NCI-H748 (cell line): ENCODE measurements around the gene CNPY1.
"Not testable (repeated sequence)": the region's sequence is repeated elsewhere in the genome, so short reads cannot be mapped to it uniquely, and the experiment has no call there.

Source experiments
- DNase-seq: peaks from one replicate; lab custom pipeline; 2025; ENCODE audit not compliant: unreplicated experiment; lab: John Stamatoyannopoulos, UW

Gene CNPY1

GRCh38 chr7:155546449-155546848 lies at the start of gene CNPY1:
TSS of gene CNPY1 (minus strand) at chr7:155546559. CDS start at chr7:155545929, 630 bp downstream.
- not testable (repeated sequence) for DNase-seq

DNA sequence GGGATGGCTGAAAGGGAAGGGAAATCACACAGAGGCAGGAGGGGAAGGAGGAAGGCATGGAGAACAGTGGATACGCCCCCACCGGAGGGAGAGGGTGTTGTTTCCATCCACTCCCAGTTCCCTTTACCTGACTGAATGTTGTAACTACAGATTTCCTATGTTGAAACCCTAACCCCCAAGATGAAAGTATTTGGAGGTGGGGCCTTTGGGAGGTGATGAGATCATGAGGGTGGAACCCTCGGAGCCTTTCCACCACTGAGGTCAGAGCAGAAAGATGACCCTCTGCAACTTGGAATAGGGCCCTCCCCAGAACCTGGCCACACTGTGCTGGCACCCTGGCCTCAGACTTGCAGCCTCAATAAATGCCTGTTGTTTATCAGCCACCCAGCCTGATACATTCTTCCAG lies 48.6 kb upstream of the CNPY1 start:
- no peak for DNase-seq

- no peak for DNase-seq
These were observed 47.9 kb upstream of the CNPY1 start for GRCh38 chr7:155594163-155594732.

DNA sequence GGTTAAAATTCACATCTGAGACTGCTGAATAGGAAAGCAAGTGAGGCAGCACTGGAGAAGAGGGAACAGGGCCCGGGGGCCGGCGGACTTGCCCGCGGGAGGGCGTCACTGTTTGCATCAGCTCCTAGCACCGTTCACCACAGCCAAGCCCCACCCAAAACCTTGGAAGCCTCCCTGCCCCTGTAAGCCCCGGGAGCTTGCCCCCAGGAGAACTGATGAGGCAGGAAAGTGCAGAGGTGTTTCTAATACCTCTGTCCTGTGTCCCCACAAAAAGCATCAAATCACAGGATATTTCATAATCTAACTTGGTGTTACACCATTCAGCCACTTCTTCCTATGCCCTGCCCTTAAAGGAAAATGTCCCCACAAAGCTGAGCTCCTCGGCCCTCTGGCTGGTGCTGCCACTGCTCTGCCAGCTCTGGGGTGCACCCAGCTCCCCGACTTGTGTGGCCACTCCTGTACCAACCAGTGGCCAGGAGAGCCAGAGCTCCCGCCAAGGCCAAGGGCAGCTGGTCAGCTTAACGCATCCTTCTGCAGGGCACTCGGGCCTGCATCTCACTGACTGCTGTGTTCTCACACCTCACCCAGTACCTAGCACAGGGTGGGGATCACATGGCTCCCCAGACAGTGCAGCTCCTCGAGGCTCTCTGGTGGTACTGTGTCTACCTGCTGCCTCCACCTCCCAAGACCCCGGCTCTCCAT lies 47.3 kb upstream of the CNPY1 start:
- no peak for DNase-seq

DNA sequence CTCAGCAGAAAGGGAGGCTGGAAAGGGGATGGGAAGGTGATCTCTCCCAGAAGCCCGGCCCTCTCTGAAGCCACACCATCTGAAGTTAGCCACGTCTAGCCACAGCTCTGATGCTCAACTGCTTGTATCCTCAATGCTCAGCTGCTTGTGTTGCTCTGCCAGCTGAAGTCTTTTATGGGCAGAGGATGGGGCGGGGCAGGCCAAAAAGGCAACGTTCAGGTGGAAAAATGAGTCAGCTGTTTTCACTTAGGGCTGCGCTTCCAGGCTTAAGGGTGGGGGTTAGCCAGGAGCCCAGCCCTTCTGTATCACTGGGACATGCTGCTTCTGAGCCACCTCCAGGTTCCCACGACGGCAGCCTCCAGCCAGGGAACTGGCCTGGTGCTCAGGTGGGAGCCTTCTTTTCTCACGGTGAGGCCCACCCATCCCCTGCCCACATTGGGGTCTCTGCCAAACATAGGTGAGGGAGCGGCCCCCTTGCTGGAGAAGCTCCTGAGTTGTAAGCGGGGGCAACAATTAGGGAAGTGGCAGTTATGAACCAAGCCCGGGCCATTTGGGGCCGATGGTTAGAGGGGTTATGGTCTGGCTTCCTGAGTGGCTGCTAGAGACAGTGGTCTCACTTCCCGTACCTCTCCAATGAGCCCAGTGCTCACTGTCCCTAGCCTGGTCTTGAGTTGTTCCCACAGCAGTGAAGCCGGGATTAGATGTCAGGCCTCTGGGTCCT lies 44.9 kb upstream of the CNPY1 start:
- no peak for DNase-seq

DNA sequence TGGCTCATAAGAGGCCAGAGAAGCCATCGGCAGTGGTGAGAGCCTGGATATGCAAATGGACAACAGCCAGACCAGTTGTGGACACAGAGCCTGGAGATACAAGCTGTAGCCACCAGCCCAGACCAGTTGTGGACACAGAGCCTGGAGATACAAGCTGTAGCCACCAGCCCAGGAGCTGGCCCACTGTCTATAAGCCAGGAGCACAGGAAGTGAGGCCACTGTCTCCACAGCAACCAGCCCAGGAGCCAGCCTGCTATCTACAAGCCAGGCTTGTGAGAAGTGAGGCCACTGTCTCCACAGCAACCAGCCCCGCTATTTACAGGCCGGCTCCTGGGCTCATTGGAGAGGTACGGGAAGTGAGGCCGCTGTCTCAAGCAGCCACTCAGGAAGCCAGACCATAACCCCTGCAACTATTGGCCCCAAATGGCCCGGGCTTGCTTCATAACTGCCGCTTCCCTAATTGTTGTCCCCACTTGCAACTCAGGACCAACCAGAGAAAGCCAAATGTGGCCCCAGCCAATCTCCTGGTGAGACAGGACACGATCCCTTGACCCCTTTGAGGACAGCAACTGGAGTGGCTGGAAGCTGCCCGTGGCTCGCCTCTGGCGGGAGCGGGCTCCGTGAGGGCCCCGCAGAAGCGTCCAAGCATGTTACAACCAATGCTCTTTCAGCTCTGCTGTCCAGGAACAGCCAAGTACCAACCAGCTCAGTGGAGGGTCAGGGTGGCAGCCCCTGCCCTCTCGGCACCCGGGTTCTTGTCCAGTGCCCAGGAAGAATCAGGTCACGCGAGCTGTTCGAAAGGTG lies 44.1 kb upstream of the CNPY1 start:
- peak; percentile 90 for DNase-seq

GRCh38 chr7:155589001-155589980 lies 42.9 kb upstream of the CNPY1 start:
- no peak for DNase-seq

- no peak for DNase-seq
These were observed 42.2 kb upstream of the CNPY1 start for GRCh38 chr7:155588468-155588998.

- DNase-seq = no peak
These were observed 41.1 kb upstream of the CNPY1 start for GRCh38 chr7:155587486-155587885.

DNA sequence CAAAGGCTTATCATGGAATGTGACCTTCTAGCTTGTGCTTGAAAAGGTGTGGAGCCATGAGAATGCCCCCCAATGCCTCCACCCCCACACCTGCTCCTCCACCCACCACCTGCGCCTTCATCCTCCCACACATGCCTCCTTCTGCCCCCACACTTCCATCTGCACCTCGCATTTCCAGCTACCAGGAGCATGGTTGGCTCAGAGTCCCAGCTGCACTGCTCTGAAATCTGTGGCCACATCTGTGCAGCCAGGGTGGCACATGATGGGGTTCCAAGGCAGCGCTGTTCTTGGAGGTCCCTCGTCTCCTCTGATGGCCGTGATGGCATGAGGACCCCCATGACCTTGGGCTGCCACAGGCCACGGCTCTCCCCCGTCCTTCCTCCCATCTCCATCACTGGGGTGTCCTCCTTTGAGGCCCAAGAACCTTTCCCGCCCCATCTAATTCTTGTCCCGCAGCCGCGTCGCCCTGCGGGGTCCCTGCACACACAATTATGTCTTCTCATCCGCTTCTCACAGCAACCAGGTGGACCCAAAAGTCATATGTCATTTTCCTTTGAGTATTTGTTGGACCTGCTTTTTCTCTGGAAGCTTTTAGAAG lies 40.6 kb upstream of the CNPY1 start:
- no peak for DNase-seq

DNA sequence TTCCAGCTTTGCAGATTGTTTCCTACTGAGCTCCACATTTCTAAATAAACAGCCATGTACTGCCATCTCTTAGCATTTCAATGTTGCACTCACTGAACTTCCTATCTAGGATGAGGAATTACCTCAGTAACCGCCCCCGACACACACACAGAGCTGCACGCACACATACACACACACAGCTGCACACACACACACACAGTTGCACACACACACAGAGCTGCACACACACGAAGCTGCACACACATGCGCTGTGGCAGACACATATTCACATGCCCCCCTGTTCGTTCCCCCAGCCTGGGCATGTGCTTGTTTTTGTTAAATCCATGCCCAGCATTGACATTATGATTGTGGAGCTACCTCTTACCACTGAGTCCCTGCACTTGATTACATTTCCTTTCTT lies 39.6 kb upstream of the CNPY1 start:
- DNase-seq = no peak

- DNase-seq = no peak
These were observed 39.2 kb upstream of the CNPY1 start for GRCh38 chr7:155585532-155585895.

DNA sequence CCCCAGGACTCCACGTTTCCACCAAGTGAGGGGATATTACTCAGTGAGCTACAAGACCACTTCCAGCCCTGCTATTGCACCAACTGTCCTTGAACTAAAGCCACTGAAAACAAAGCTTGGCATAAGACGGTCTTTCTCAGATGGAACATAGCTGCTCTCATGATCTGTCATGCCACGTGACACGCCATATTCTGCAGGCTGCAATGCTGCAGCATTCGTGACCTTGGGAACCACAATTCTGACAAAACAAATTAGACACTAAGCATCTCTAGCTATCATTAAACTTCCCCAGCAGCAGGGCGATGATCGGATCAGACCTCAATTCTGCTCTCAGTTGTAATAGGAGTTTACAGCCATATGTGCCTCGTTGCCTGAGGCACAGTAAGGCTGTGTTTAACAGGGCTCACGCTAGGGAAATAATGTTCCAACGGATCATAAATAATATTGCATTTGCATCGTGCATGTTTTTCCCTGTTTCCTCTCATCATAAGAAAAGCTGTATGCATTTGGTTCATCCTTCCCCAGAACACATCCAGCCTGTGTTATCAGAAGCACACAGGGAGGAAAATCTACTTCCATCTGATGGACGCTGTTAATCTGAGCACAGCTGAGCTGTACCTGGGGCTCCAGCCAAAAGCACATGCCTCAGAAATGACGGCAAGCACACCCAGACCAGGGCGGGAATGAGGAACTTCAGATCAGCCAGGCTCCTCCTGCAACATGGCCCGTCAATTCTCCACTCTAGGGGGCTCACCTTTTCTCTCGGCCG lies 38.6 kb upstream of the CNPY1 start:
- no peak for DNase-seq

GRCh38 chr7:155584261-155584660 lies 37.9 kb upstream of the CNPY1 start:
- DNase-seq = no peak

GRCh38 chr7:155583636-155584035 lies 37.3 kb upstream of the CNPY1 start:
- DNase-seq = no peak

DNA sequence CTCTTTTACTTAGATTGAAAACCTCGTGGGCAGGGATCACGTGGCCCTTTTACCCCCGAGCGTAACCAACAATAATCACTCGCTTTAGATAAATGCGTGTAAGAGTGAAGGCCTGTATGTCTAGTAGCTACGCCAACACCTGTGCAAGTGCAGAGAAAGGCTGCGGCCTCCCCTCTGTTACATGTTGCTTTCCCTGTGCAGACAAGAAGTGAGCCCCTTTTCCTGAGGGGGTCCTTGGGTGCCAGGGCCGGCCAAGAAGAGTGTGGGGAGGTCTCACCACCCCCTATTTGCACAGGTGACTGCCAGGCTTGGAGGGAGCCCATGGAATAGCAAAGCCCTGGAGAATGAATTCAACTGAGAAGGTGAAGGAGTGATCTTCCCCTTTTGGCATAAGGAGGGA lies 35.6 kb upstream of the CNPY1 start:
- DNase-seq = no peak

- no peak for DNase-seq
These were observed 34.9 kb upstream of the CNPY1 start for GRCh38 chr7:155581107-155581830.

- no peak for DNase-seq
These were observed 34.0 kb upstream of the CNPY1 start for GRCh38 chr7:155580367-155580766.
